ENCODE data around the gene IFNL3. TPM values are rescaled to one million over a fixed set of nuclear protein-coding genes. Genes with fewer than 3 reads are reported as not detected.
"Not testable (repeated sequence)": the region's sequence is repeated elsewhere in the genome, so short reads cannot be mapped to it uniquely, and the experiment has no call there.

IFNL3 gene
- total RNA-seq, 4 donors from 2014 or later = not detected

DNA sequence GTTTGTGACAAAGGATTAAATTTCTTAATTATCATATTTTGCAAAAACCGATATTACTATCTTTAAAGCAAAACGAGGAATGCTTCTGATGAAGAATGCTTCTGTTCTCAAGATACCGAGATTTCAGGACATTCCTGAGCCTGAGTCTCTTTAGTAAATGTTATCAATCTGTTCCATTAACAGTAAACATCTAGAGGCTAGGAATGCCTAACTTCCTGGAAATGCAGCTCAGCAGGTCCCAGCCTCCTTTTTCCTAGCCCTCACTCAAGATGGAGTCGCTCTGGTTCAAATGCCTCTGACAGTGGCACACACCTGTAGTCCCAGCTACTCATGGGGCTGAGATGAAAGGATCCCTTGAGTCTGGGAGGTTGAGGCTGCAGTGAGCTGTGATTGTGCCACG is 6.3 kb upstream of the IFNL3 start:
- intact Hi-C loops (cut with DNase I) = no loop called here
- Histone ChIP-seq H3K4me3 (replicated peaks in 1 of 3) (no peak overlapping the region), H3K27me3 (no peaks in the 10 kb centered on the region), H3K36me3 (no peaks in the 10 kb centered on the region), H3K27ac (no peak overlapping the region), H3K9me3 (no peaks in the 10 kb centered on the region), H3K4me1 (peaks cover 9 to 10% of the 10 kb centered on the region in 2 donors)
- DNase-seq = no peak
- TF ChIP-seq, protein P1, sequence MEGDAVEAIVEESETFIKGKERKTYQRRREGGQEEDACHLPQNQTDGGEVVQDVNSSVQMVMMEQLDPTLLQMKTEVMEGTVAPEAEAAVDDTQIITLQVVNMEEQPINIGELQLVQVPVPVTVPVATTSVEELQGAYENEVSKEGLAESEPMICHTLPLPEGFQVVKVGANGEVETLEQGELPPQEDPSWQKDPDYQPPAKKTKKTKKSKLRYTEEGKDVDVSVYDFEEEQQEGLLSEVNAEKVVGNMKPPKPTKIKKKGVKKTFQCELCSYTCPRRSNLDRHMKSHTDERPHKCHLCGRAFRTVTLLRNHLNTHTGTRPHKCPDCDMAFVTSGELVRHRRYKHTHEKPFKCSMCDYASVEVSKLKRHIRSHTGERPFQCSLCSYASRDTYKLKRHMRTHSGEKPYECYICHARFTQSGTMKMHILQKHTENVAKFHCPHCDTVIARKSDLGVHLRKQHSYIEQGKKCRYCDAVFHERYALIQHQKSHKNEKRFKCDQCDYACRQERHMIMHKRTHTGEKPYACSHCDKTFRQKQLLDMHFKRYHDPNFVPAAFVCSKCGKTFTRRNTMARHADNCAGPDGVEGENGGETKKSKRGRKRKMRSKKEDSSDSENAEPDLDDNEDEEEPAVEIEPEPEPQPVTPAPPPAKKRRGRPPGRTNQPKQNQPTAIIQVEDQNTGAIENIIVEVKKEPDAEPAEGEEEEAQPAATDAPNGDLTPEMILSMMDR (IDR thresholded peaks at IDR 0.05) = no peak
- TF ChIP-seq POLR2A (IDR thresholded peaks at IDR 0.05) = no peak
- WGBS, 2 donors = 88 to 91% methylated on average over 5 of the region's 5 CpGs

GRCh38 chr19:39248806-39249205 is 4.0 kb upstream of the IFNL3 start, which contains the start of gene IFNL4:
Gene IFNL4, minus strand, starts transcription at chr19:39248856.
- no peak for TF ChIP-seq POLR2A (IDR thresholded peaks at IDR 0.05)
- TF ChIP-seq, protein P1 (IDR thresholded peaks at IDR 0.05) = no peak
- intact Hi-C loops (cut with DNase I) = no loop called here
- no peak for DNase-seq
- no peak within 1 kb of the TSS for H3K4me3 ChIP-seq (replicated peaks in 1 of 3)
- H3K27me3 ChIP-seq = no peaks in the 10 kb centered on the region
- peaks cover 9 to 10% of the 10 kb centered on the region in 2 donors for H3K4me1 ChIP-seq
- WGBS, 2 donors = 60 to 62% methylated on average over 10 to 12 of the region's 13 CpGs
- H3K36me3 ChIP-seq = no peaks in the 10 kb centered on the region
- H3K27ac ChIP-seq = no peak within 1 kb of the TSS
- no peaks in the 10 kb centered on the region for H3K9me3 ChIP-seq

GRCh38 chr19:39247701-39248664 is 3.2 kb upstream of the IFNL3 start:
- WGBS, 2 donors = 19% methylated on average over 27 of the region's 92 CpGs; no CpG with 5 or more reads in 1 of the 2 donors
- no peak for DNase-seq
- Histone ChIP-seq H3K4me1 (peaks cover 9 to 10% of the 10 kb centered on the region in 2 donors), H3K9me3 (no peaks in the 10 kb centered on the region), H3K36me3 (no peaks in the 10 kb centered on the region), H3K27ac (no peak overlapping the region), H3K4me3 (replicated peaks in 1 of 3) (no peak overlapping the region), H3K27me3 (no peaks in the 10 kb centered on the region)
- intact Hi-C loops (cut with DNase I) = no loop called here
- TF ChIP-seq POLR2A (IDR thresholded peaks at IDR 0.05) = no peak
- TF ChIP-seq, protein P1 (IDR thresholded peaks at IDR 0.05) = no peak

DNA sequence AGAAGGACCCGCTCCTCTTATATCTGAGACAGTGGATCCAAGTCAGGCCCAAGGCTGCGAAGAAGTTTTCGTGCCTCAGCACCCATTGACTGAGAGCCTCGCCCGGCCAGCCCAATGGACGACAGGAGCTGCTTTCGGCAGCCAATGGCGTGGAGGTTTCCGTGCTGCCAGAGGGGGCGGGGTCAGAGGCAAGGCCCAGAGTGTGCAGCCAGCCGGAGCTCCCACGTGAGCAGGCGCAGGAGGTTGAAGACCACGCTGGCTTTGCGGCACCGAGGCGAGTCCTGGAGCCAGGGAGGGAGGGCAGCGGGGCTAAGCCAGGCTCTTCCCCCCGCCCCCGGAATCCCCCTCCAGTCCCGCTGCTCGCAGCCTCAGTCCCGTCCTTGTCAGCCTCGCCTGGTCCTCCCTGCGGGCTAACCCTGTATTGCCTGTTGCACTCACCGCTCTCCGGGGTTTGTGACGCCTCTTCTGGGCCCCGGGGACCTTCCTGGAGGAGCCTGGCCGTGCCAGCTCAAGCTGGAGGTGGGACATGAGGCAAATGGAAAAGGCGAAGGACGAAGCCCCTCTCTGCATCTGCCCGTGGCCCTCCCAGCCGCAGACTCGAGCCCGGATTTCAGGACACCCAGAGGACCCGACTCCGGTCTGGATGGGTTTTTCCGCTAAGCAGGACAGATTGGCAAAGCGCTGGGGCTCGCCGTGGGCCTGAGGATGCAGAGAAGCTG is 2.3 kb upstream of the IFNL3 start:
- WGBS, 2 donors = 20 to 25% methylated on average over 17 of the region's 42 CpGs
- Histone ChIP-seq H3K4me1 (peaks cover 9 to 10% of the 10 kb centered on the region in 2 donors), H3K9me3 (no peaks in the 10 kb centered on the region), H3K27me3 (no peaks in the 10 kb centered on the region), H3K36me3 (no peaks in the 10 kb centered on the region), H3K27ac (no peak overlapping the region), H3K4me3 (replicated peaks in 1 of 3) (no peak overlapping the region)
- DNase-seq = peak; percentile 33 to 55
- intact Hi-C loops (cut with DNase I) = no loop called here
- no peak for TF ChIP-seq POLR2A (IDR thresholded peaks at IDR 0.05)
- TF ChIP-seq, protein P1 (IDR thresholded peaks at IDR 0.05) = no peak

DNA sequence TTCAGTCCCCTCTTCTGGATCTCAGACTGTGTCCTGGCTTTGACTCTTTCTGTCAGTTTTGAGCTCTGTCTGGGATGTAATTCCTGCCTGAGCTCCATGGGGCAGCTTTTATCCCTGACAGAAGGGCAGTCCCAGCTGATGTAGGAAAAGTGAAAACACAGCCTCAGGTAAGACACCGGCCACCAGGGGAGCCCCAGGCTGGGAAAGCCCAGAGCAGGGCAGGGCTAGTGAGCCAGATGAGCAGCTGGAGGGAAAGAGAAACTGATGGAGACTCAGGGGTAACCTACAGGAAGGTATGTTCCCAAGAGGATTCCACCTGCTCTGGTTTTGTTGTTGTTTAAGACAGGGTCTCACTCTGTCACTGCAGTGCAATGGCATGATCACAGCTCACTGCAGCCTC is 360 bp upstream of the IFNL3 start:
- H3K27ac ChIP-seq; H3K9me3 ChIP-seq; DNase-seq; H3K36me3 ChIP-seq; H3K4me3 ChIP-seq (replicated peaks in 1 of 3); H3K27me3 ChIP-seq; intact Hi-C loops (cut with DNase I): not testable (repeated sequence)
- peaks cover 9 to 10% of the 10 kb centered on the region in 2 donors for H3K4me1 ChIP-seq
- no CpG with 5 or more reads among the region's 1 CpG for WGBS, 2 donors

- H3K36me3 ChIP-seq; H3K4me3 ChIP-seq (replicated peaks in 1 of 3); H3K27ac ChIP-seq; DNase-seq; intact Hi-C loops (cut with DNase I); H3K9me3 ChIP-seq; H3K27me3 ChIP-seq: not testable (repeated sequence)
- peaks cover 9 to 10% of the 10 kb centered on the region in 2 donors for H3K4me1 ChIP-seq
- WGBS, 2 donors = 65 to 75% methylated on average over 2 to 11 of the region's 13 CpGs
Measured at GRCh38 chr19:39243741-39244140, 1.1 kb downstream of the IFNL3 start.
